ENCODE measurements around the gene KCNJ6.
A peak's percentile ranks its signal among the peaks of the same experiment; 100 is the strongest.
"Not testable (repeated sequence)": the region's sequence is repeated elsewhere in the genome, so short reads cannot be mapped to it uniquely, and the experiment has no call there.

The KCNJ6 gene

DNA sequence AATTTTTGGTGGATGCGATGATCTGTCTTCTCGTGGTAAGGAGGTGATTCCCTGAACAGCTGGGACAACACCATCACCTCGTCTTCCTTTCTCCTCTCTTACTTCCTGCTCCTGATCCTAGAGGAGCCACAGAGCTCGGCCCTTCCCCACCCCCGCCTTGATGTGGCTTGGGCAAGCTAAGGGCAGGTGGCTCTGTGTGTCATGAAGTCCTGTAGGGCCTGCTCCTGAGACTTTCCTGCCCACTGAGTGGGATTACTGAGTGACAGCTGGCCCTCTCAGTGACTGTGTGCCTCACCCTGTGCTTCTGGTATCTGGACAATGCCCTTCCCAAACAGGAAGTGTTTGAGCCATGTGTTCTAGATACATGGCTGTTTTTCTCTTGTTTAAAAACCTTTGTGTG lies 153.0 kb downstream of the KCNJ6 start:
- H3K4me3 ChIP-seq (ENCODE audit: low read depth, low read length) = no peak overlapping the region
- TF ChIP-seq POLR2A (IDR thresholded peaks at IDR 0.05; ENCODE audit: extremely low read depth, insufficient read length) = no peak
- TF ChIP-seq, protein P1, sequence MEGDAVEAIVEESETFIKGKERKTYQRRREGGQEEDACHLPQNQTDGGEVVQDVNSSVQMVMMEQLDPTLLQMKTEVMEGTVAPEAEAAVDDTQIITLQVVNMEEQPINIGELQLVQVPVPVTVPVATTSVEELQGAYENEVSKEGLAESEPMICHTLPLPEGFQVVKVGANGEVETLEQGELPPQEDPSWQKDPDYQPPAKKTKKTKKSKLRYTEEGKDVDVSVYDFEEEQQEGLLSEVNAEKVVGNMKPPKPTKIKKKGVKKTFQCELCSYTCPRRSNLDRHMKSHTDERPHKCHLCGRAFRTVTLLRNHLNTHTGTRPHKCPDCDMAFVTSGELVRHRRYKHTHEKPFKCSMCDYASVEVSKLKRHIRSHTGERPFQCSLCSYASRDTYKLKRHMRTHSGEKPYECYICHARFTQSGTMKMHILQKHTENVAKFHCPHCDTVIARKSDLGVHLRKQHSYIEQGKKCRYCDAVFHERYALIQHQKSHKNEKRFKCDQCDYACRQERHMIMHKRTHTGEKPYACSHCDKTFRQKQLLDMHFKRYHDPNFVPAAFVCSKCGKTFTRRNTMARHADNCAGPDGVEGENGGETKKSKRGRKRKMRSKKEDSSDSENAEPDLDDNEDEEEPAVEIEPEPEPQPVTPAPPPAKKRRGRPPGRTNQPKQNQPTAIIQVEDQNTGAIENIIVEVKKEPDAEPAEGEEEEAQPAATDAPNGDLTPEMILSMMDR (IDR thresholded peaks at IDR 0.05; ENCODE audit: low read depth, low read length) = no peak
- no peak for TF ChIP-seq MYC (IDR thresholded peaks at IDR 0.05; ENCODE audit: low read depth, low read length)
- TF ChIP-seq, protein P2, sequence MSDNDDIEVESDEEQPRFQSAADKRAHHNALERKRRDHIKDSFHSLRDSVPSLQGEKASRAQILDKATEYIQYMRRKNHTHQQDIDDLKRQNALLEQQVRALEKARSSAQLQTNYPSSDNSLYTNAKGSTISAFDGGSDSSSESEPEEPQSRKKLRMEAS (IDR thresholded peaks at IDR 0.05; ENCODE audit: low read depth, low read length) = no peak
- no peak for DNase-seq (ENCODE audit: low read depth)

DNA sequence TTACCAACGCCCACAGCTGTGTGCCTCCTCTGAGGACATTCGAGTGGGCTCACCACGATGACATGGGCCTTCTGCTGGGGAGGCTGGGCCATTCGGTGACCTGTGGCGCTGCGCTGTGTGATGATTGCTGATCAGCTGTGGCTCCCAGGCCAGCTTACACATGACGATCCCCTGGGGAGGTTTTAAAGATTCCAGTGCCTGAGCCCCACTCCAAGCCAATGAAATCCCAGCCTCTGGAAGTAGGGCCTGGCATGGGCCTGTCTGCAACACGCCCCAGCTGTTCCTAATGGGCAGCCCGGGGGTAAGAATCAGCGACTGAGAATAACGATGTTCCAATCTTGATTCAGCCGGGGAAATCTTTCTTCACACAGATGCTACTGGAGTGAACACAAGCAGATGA lies 153.7 kb downstream of the KCNJ6 start:
- H3K4me3 ChIP-seq (ENCODE audit: low read depth, low read length) = no peak overlapping the region
- no peak for DNase-seq (ENCODE audit: low read depth)
- no peak for TF ChIP-seq MYC (IDR thresholded peaks at IDR 0.05; ENCODE audit: low read depth, low read length)
- TF ChIP-seq, protein P2 (IDR thresholded peaks at IDR 0.05; ENCODE audit: low read depth, low read length) = no peak
- no peak for TF ChIP-seq POLR2A (IDR thresholded peaks at IDR 0.05; ENCODE audit: extremely low read depth, insufficient read length)
- TF ChIP-seq, protein P1 (IDR thresholded peaks at IDR 0.05; ENCODE audit: low read depth, low read length) = no peak

DNA sequence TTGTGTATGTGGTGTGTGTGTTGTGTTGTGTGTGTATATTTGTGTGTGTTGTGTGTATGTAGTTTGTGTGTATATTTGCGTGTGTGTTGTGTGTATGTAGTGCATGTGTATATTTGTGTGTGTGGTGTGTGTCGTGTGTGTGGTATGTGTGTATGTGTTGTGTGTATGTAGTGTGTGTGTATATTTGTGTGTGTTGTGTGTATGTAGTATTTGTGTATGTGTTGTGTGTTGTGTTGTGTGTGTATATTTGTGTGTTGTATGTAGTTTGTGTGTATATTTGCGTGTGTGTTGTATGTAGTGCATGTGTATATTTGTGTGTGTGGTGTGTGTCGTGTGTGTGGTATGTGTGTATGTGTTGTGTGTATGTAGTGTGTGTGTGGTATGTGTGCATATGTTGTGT lies 154.9 kb downstream of the KCNJ6 start:
- H3K4me3 ChIP-seq (ENCODE audit: low read depth, low read length); DNase-seq (ENCODE audit: low read depth): not testable (repeated sequence)

DNA sequence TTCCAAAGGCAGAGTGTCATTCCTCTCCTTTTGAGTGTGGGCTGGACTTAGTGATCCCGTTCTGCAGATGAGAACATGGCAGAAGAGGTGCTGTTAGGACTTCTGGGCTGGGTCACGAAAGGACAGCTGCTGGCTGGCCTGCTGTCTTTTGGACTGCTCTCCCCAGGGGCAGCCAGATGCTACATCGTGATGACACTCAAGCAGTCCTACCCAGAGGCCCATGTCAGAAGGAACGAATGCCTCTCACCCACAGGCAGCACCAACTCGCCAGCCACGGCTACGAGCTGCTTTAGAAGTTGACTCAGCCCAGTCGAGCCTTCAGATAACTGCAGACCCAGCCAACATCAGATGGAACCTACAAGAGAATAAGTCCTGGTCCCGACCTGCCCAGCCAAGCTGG lies 156.5 kb downstream of the KCNJ6 start:
- no peak for DNase-seq (ENCODE audit: low read depth)
- TF ChIP-seq MYC (IDR thresholded peaks at IDR 0.05; ENCODE audit: low read depth, low read length) = no peak
- TF ChIP-seq POLR2A (IDR thresholded peaks at IDR 0.05; ENCODE audit: extremely low read depth, insufficient read length) = no peak
- TF ChIP-seq, protein P1 (IDR thresholded peaks at IDR 0.05; ENCODE audit: low read depth, low read length) = no peak
- TF ChIP-seq, protein P2 (IDR thresholded peaks at IDR 0.05; ENCODE audit: low read depth, low read length) = no peak
- no peak overlapping the region for H3K4me3 ChIP-seq (ENCODE audit: low read depth, low read length)

DNA sequence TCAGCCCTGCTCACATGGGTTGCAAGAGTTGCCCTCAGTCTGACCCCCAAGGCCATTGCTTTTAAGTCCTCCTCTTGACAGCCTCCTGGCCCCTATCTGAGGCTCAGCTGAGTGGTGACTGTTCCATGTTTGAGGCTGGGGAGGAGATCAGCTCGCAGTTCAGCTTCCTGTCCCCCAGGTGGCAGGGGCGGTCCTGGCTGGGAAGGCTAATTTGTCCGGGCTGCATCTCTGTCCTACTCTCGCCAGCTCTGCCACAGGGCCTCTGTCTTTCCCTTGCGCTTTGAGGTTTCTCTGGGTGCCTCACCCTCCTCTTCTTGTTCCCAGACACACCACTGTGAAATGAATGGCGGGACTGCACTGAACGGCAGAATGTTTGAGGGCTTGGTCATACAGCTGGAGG lies 157.3 kb downstream of the KCNJ6 start:
- TF ChIP-seq, protein P2 (IDR thresholded peaks at IDR 0.05; ENCODE audit: low read depth, low read length) = no peak
- no peak for TF ChIP-seq POLR2A (IDR thresholded peaks at IDR 0.05; ENCODE audit: extremely low read depth, insufficient read length)
- no peak for TF ChIP-seq MYC (IDR thresholded peaks at IDR 0.05; ENCODE audit: low read depth, low read length)
- TF ChIP-seq, protein P1 (IDR thresholded peaks at IDR 0.05; ENCODE audit: low read depth, low read length) = peak; percentile 29
- peak; percentile 40 for DNase-seq (ENCODE audit: low read depth)
- H3K4me3 ChIP-seq (ENCODE audit: low read depth, low read length) = no peak overlapping the region

DNA sequence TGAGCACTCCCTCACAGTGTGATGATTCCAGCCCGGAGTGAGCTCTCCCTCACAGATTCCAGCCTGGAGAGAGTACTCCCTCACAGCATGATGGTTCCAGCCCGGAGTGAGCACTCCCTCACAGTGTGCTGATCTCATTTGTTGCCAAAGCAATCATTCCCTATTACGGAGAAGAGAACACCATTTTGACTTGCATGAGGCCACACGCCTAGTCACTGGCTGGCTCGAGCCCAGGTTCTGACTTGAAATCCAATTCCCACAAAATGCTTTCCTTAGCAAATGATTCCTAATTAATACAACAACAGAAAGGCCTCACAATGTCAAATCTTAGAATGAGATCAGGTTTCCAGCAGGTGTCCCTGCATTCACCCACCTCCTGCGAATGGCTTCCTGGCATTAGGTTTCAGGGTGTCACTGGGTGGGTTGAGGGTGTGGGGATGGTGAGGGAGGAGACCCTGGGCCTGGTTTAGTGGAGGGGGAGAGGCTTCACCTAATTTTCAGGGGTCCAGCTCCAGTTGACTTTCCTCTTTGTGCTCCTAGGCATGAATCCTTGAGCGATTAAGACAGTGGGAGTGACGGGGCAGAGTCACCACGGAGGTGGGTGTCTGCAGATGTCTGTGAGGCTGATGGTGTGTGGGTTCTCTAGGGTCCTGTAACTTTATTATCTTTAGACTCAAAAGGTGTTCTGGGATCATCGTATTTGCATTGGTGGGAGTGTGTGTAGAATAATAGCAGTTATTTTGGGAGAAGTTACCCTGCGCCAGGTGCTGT lies 158.5 kb downstream of the KCNJ6 start:
- TF ChIP-seq, protein P2 (IDR thresholded peaks at IDR 0.05; ENCODE audit: low read depth, low read length) = no peak
- TF ChIP-seq MYC (IDR thresholded peaks at IDR 0.05; ENCODE audit: low read depth, low read length) (no peak), POLR2A (IDR thresholded peaks at IDR 0.05; ENCODE audit: extremely low read depth, insufficient read length) (no peak)
- TF ChIP-seq, protein P1 (IDR thresholded peaks at IDR 0.05; ENCODE audit: low read depth, low read length) = no peak
- no peak overlapping the region for H3K4me3 ChIP-seq (ENCODE audit: low read depth, low read length)
- DNase-seq (ENCODE audit: low read depth) = no peak
